Liver (tissue), 3 donors: Measurements from ENCODE around the gene ACSS2.

Experiments
- CTCF ChIP-seq: fragments of 150-350 bp; IDR thresholded peaks from 2 replicates; pipeline ENCODE4 v1.5.1; 2017; ENCODE audit warnings: improper control_type of control experiment, low read depth, low read length; ENCODE audit not compliant: missing input control
- FOXA1 ChIP-seq: IDR thresholded peaks from 2 replicates; pipeline ENCODE4 v1.6.1; 2016; ENCODE audit warnings: antibody characterized with exemption
- GABPA ChIP-seq, 2 donors: IDR thresholded peaks in 1 of 2; conservative IDR thresholded peaks in 1 of 2; 2 replicates each; pipeline ENCODE4 v1.6.1; 2016; ENCODE audit warnings: antibody characterized with exemption in 2 of 2, mild to moderate bottlenecking in 1 of 2, moderate library complexity in 1 of 2
- JUND ChIP-seq, 2 donors: IDR thresholded peaks; 2 replicates each; pipeline ENCODE4 v1.6.1; 2016; ENCODE audit warnings: antibody characterized with exemption in 2 of 2
- RAD21 ChIP-seq, 2 donors: IDR thresholded peaks; 2 replicates each; pipeline ENCODE4 v1.6.1; 2016; ENCODE audit warnings: antibody characterized with exemption in 2 of 2, mild to moderate bottlenecking in 2 of 2
- REST ChIP-seq: IDR thresholded peaks from 2 replicates; pipeline ENCODE4 v1.6.1; 2016; ENCODE audit warnings: antibody characterized with exemption, mild to moderate bottlenecking
- RXRA ChIP-seq, 2 donors: IDR thresholded peaks; 2 replicates each; pipeline ENCODE4 v1.6.1; 2017 to 2018; ENCODE audit warnings: antibody characterized with exemption in 2 of 2, mild to moderate bottlenecking in 1 of 2
- SP1 ChIP-seq: IDR thresholded peaks from 2 replicates; pipeline ENCODE4 v1.6.1; 2018; ENCODE audit warnings: antibody characterized with exemption, mild to moderate bottlenecking
- TAF1 ChIP-seq: conservative IDR thresholded peaks from 2 replicates; pipeline ENCODE4 v1.6.1; 2016; ENCODE audit warnings: antibody characterized with exemption, mild to moderate bottlenecking
- TF ChIP-seq, protein P1 (sequence below): IDR thresholded peaks from 2 replicates; pipeline ENCODE4 v1.6.1; 2016; ENCODE audit warnings: antibody characterized with exemption
- donor health status: healthy.
- donor health status: healthy.

GRCh38 chr20:34915749-34916455 is 39.5 kb downstream of the ACSS2 start:
- TF ChIP-seq CTCF = no peak
- TF ChIP-seq TAF1 = no peak
- no peak for TF ChIP-seq RXRA (IDR thresholded peaks at IDR 0.05)
- no peak for TF ChIP-seq REST
- TF ChIP-seq SP1 = no peak
- TF ChIP-seq JUND (IDR thresholded peaks at IDR 0.05) = no peak
- TF ChIP-seq RAD21 (IDR thresholded peaks at IDR 0.05) = no peak
- no peak for TF ChIP-seq GABPA (IDR thresholded peaks at IDR 0.05 in 1 of 2, conservative IDR thresholded peaks at IDR 0.05 in 1 of 2)
- no peak for TF ChIP-seq FOXA1
- TF ChIP-seq, protein P1, sequence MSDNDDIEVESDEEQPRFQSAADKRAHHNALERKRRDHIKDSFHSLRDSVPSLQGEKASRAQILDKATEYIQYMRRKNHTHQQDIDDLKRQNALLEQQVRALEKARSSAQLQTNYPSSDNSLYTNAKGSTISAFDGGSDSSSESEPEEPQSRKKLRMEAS = no peak
